PC-3 (cell line): ENCODE results near the gene SRRM2. TPM values are rescaled to one million over a fixed set of nuclear protein-coding genes. Genes with fewer than 3 reads are reported as not detected.

Source experiments
- ATAC-seq: fragments of 200-7000 bp; cut with Tn5 transposase; 2 replicates; pipeline ENCODE4 v1.9.1; 2020; ENCODE audit warnings: mild to moderate bottlenecking, moderate library complexity
- BruUV-seq: library from RNA; stranded (reverse); fragments of 400-500 nt; replicated peaks from 2 replicates; lab custom pipeline; 2021; lab: Mats Ljungman, UMichigan
- CTCF ChIA-PET: fragments of 300-600 bp; sonication (Branson Sonifier 250); formaldehyde crosslinking; loops from one replicate; lab custom pipeline; 2022; ENCODE audit warnings: antibody characterized with exemption; lab: Charles Lee
- POLR2A ChIA-PET: fragments of 300-600 bp; sonication (Branson Sonifier 250); formaldehyde crosslinking; loops from one replicate; lab custom pipeline; 2022; ENCODE audit warnings: antibody characterized with exemption; ENCODE audit not compliant: unreplicated experiment; lab: Charles Lee
- DNase-seq: peaks from one replicate; pipeline ENCODE4 v3.0.0-alpha.2; 2015
- H2AFZ ChIP-seq: fragments of 300-600 bp; sonication (generic); 2 replicates; pipeline ENCODE4 v1.6.0; 2016; ENCODE audit warnings: antibody characterized with exemption, low read length
- H3F3A ChIP-seq: fragments of 300-600 bp; sonication (generic); one replicate; pipeline ENCODE4 v1.6.0; 2017; ENCODE audit warnings: antibody characterized with exemption, low read length, control low read depth, mild to moderate bottlenecking; ENCODE audit not compliant: unreplicated experiment
- H3K27ac ChIP-seq: fragments of 300-600 bp; sonication (generic); 2 replicates; pipeline ENCODE4 v1.5.1; 2016; ENCODE audit warnings: mild to moderate bottlenecking, low read length
- H3K27me3 ChIP-seq: fragments of 300-600 bp; sonication (generic); 2 replicates; pipeline ENCODE4 v1.6.1; 2016; ENCODE audit warnings: low read length, mixed read lengths
- H3K36me3 ChIP-seq: fragments of 300-600 bp; sonication (generic); 2 replicates; pipeline ENCODE4 v1.6.1; 2016; ENCODE audit warnings: low read depth, mixed run types, low read length, mixed read lengths
- H3K4me1 ChIP-seq: fragments of 300-600 bp; sonication (generic); 2 replicates; pipeline ENCODE4 v1.5.1; 2016; ENCODE audit warnings: low read length; ENCODE audit not compliant: insufficient read depth
- H3K4me2 ChIP-seq: fragments of 300-600 bp; sonication (generic); 2 replicates; pipeline ENCODE4 v1.6.0; 2016; ENCODE audit warnings: low read length
- H3K4me3 ChIP-seq: fragments of 300-600 bp; sonication (generic); 2 replicates; pipeline ENCODE4 v1.5.1; 2016; ENCODE audit warnings: mild to moderate bottlenecking, low read length, mixed read lengths
- H3K79me2 ChIP-seq: fragments of 300-600 bp; sonication (generic); 2 replicates; pipeline ENCODE4 v1.6.1; 2017; ENCODE audit warnings: low read length, mixed read lengths
- H3K9ac ChIP-seq: fragments of 300-600 bp; sonication (generic); 2 replicates; pipeline ENCODE4 v1.6.0; 2016; ENCODE audit warnings: mild to moderate bottlenecking, low read length
- H3K9me2 ChIP-seq: fragments of 300-600 bp; sonication (generic); replicated peaks from 2 replicates; pipeline ENCODE4 v1.6.1; 2016; ENCODE audit warnings: mixed run types, low read length, mixed read lengths
- H3K9me3 ChIP-seq: fragments of 300-600 bp; sonication (generic); 2 replicates; pipeline ENCODE4 v1.6.1; 2016; ENCODE audit warnings: low read length, mixed read lengths
- H4K20me1 ChIP-seq: fragments of 300-600 bp; sonication (generic); 2 replicates; pipeline ENCODE4 v1.6.1; 2016; ENCODE audit warnings: low read length, mixed read lengths
- CTCF ChIP-seq: fragments of 300-600 bp; sonication (generic); conservative IDR thresholded peaks from 2 replicates; pipeline ENCODE4 v1.5.1; 2017; ENCODE audit warnings: antibody characterized with exemption, low read depth, mild to moderate bottlenecking, low read length
- EZH2 ChIP-seq: fragments of 300-600 bp; sonication (generic); IDR thresholded peaks from one replicate; pipeline ENCODE4 v1.6.1; 2017; ENCODE audit warnings: antibody characterized with exemption, mild to moderate bottlenecking, low read length; ENCODE audit not compliant: unreplicated experiment
- EZH2phosphoT487 ChIP-seq: fragments of 300-600 bp; sonication (generic); IDR thresholded peaks from 2 replicates; pipeline ENCODE4 v1.6.1; 2018; ENCODE audit warnings: mild to moderate bottlenecking, antibody characterized with exemption, low read length, borderline replicate concordance
- intact Hi-C: fragments of 100-400 bp; cut with micrococcal nuclease; formaldehyde crosslinking; loops from 2 replicates; pipeline ENCODE4 v1.9.0; 2023
- total RNA-seq: library from RNA; depleted of rRNA; stranded (reverse); fragments of >200 nt; gene quantifications from 2 replicates; pipeline ENCODE4 v1.2.3, GENCODE V29; 2014

The SRRM2 gene
- total RNA-seq, 1 experiment from 2014 or later = 72.6 TPM

GRCh38 chr16:2804728-2805127 is 52.3 kb downstream of the SRRM2 start:
- Histone ChIP-seq H3K9me3 (no peaks in the 10 kb centered on the region), H3F3A (no peaks in the 10 kb centered on the region), H3K4me1 (peaks cover 4% of the 10 kb centered on the region; the same call in 1 of the 2 replicates), H3K4me3 (no peak overlapping the region), H3K9ac (no peak overlapping the region), H3K79me2 (no peaks in the 10 kb centered on the region), H3K4me2 (no peak overlapping the region), H4K20me1 (no peaks in the 10 kb centered on the region), H3K9me2 (no peaks in the 10 kb centered on the region), H3K27me3 (no peaks in the 10 kb centered on the region), H3K36me3 (no peaks in the 10 kb centered on the region), H3K27ac (no peak overlapping the region), H2AFZ (no peak overlapping the region)
- ChIA-PET CTCF (no interaction called here), POLR2A (no interaction called here)
- ATAC-seq (no peak), DNase-seq (no peak)
- BruUV-seq = no TSS peak
- TF ChIP-seq CTCF (no peak), EZH2 (no peak), EZH2phosphoT487 (no peak)
- intact Hi-C loops = no loop called here

GRCh38 chr16:2806286-2806685 is 53.8 kb downstream of the SRRM2 start:
- H3K9me2 ChIP-seq = no peaks in the 10 kb centered on the region
- no peak overlapping the region for H3K4me3 ChIP-seq
- no peak overlapping the region for H2AFZ ChIP-seq
- no peak overlapping the region for H3K27ac ChIP-seq
- no peak overlapping the region for H3K4me2 ChIP-seq
- no peaks in the 10 kb centered on the region for H3K27me3 ChIP-seq
- H3F3A ChIP-seq = no peaks in the 10 kb centered on the region
- H3K9ac ChIP-seq = no peak overlapping the region
- H3K9me3 ChIP-seq = no peaks in the 10 kb centered on the region
- ATAC-seq (no peak), DNase-seq (no peak)
- H3K36me3 ChIP-seq = no peaks in the 10 kb centered on the region
- H4K20me1 ChIP-seq = no peaks in the 10 kb centered on the region
- H3K4me1 ChIP-seq = no peaks in the 10 kb centered on the region
- intact Hi-C loops = no loop called here
- no TSS peak for BruUV-seq
- POLR2A ChIA-PET = no interaction called here
- no peaks in the 10 kb centered on the region for H3K79me2 ChIP-seq
- CTCF ChIA-PET = no interaction called here
- no peak for TF ChIP-seq EZH2phosphoT487
- no peak for TF ChIP-seq EZH2
- TF ChIP-seq CTCF = no peak

GRCh38 chr16:2808181-2808580 is 55.7 kb downstream of the SRRM2 start:
- BruUV-seq = no TSS peak
- Histone ChIP-seq H3K4me3 (no peak overlapping the region), H3K27ac (no peak overlapping the region), H3K27me3 (no peaks in the 10 kb centered on the region), H3K9me2 (no peaks in the 10 kb centered on the region), H3K4me2 (no peak overlapping the region), H3K79me2 (no peaks in the 10 kb centered on the region), H4K20me1 (no peaks in the 10 kb centered on the region), H3K36me3 (no peaks in the 10 kb centered on the region), H3K9ac (no peak overlapping the region), H3K9me3 (no peaks in the 10 kb centered on the region), H2AFZ (no peak overlapping the region), H3F3A (no peaks in the 10 kb centered on the region), H3K4me1 (no peaks in the 10 kb centered on the region)
- TF ChIP-seq EZH2 = no peak
- no peak for TF ChIP-seq EZH2phosphoT487
- TF ChIP-seq CTCF = no peak
- POLR2A ChIA-PET = no interaction called here
- no peak for DNase-seq
- intact Hi-C loops = no loop called here
- ATAC-seq = no peak
- CTCF ChIA-PET = no interaction called here
